Skeletal muscle cell (primary cell): ENCODE data around the gene CLSTN3.

Experiments
- DNase-seq: peaks from one replicate; pipeline ENCODE4 v3.0.0-alpha.2; 2010; ENCODE audit warnings: low read depth
- H3K4me3 ChIP-seq: 2 replicates; pipeline ENCODE4 v1.5.1; 2011; ENCODE audit warnings: low read depth, mild to moderate bottlenecking, control low read depth, low read length, moderate library complexity

The CLSTN3 gene

GRCh38 chr12:7143564-7143963 lies 13.4 kb downstream of the CLSTN3 start:
- no peak overlapping the region for H3K4me3 ChIP-seq
- DNase-seq = no peak

- DNase-seq = no peak
- H3K4me3 ChIP-seq = no peak overlapping the region
Measured at GRCh38 chr12:7144414-7145120, 14.4 kb downstream of the CLSTN3 start.

- no peak overlapping the region for H3K4me3 ChIP-seq
- no peak for DNase-seq
Measured at GRCh38 chr12:7145671-7146070, 15.5 kb downstream of the CLSTN3 start.

DNA sequence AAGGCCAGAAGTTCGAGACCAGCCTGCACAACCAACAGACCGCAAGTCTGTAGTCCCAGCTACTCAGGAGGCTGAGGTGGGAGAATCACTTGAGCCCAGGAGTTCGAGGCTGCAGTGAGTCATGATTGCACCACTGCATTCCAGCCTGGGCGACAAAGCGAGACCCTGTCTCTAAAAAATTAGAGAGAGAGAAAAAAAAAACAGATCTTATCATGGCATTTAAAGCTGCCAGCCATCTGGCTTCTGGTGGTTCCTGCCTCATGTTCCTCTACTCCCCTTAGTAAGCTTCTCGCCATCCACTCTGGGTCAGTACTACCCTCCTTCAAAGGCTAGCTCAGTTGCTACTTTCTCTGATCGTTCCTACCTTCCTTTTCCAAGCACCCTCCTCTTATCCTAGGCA lies 16.1 kb downstream of the CLSTN3 start:
- no peak for DNase-seq
- H3K4me3 ChIP-seq = no peak overlapping the region

GRCh38 chr12:7146906-7147305 lies 16.7 kb downstream of the CLSTN3 start:
- no peak for DNase-seq
- H3K4me3 ChIP-seq = no peak overlapping the region

- DNase-seq = no peak
- H3K4me3 ChIP-seq = no peak overlapping the region
Measured at GRCh38 chr12:7150356-7150755, 20.2 kb downstream of the CLSTN3 start.

DNA sequence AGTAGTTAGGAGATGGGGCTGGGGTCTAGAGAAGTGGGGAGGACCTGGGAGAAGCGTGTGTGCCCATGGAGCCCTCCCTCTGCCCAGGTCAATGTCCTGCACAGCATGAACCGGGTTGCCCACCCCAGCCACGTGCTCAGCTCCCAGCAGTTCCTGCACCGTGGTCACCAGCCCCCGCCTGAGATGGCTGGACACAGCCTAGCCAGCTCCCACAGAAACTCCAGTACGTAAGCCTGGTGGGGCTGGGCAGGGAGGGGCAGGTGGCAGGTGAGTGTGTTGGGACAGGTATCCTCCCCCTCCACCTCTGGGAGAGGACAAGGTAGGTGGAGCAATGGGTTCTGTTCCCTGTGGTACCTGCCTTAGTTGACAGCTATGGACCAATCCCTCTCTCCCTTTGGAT lies 20.7 kb downstream of the CLSTN3 start:
- no peak for DNase-seq
- H3K4me3 ChIP-seq = no peak overlapping the region

DNA sequence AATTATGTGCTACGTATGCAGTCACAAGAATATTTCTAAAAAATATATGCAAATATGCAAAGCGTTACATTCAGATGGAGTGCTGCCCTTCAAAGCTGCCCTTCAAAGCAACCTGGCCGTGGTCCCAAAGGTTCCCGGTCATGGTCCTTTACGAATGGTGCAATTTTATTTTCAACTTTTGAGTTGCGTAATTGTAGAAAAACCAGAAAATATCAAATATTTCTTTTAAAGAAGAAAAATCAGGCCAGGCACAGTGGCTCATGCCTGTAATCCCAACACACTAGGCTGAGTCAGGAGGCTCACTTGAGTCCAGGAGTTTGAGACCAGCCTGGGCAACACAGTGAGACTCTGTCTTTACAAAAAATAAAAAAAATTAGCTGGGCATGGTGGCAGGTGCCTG lies 21.4 kb downstream of the CLSTN3 start:
- no peak for DNase-seq

GRCh38 chr12:7152818-7153217 lies 22.6 kb downstream of the CLSTN3 start:
- no peak overlapping the region for H3K4me3 ChIP-seq
- no peak for DNase-seq

More for the DNA sequence above, 21.4 kb downstream of the CLSTN3 start:
- no peak overlapping the region for H3K4me3 ChIP-seq

- H3K4me3 ChIP-seq = no peak overlapping the region
- no peak for DNase-seq
Measured at GRCh38 chr12:7154042-7154441, 23.9 kb downstream of the CLSTN3 start.

GRCh38 chr12:7154901-7155470 lies 24.8 kb downstream of the CLSTN3 start:
- no peak for DNase-seq

DNA sequence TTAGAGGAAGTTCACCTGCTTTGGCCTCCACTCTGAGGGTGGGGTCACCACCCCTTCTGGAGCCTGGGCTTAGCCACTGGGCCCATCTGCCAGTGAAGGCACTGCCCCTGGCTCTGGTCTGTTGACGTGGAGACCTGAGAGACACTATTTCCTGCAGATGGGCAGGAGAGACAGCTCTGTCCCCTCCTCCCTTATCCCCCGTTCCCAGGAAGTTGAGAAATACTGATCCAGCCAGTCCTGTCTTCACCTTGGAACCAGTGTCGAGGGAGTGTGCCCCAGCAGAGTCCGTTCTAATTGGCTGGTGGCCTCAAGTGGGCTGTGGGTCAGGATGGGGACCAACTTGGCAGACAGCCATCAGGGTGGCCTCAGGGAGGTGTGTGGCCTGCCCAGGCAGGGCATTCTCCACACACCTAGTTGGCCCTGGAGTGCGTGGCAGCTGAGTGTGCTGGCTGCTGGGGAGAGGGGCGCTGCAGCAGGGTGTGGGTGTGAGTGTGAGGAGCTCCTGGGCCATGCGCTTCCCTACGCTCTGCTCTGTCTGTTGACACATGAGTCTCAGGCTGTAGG lies 25.4 kb downstream of the CLSTN3 start:
- no peak for DNase-seq

More at GRCh38 chr12:7154901-7155470, 24.8 kb downstream of the CLSTN3 start:
- no peak overlapping the region for H3K4me3 ChIP-seq

GRCh38 chr12:7156259-7157197 lies 26.4 kb downstream of the CLSTN3 start:
- no peak for DNase-seq

More for the DNA sequence above, 25.4 kb downstream of the CLSTN3 start:
- no peak overlapping the region for H3K4me3 ChIP-seq

GRCh38 chr12:7157391-7157790 lies 27.2 kb downstream of the CLSTN3 start:
- H3K4me3 ChIP-seq = no peak overlapping the region
- DNase-seq = no peak

More at GRCh38 chr12:7156259-7157197, 26.4 kb downstream of the CLSTN3 start:
- no peak overlapping the region for H3K4me3 ChIP-seq

DNA sequence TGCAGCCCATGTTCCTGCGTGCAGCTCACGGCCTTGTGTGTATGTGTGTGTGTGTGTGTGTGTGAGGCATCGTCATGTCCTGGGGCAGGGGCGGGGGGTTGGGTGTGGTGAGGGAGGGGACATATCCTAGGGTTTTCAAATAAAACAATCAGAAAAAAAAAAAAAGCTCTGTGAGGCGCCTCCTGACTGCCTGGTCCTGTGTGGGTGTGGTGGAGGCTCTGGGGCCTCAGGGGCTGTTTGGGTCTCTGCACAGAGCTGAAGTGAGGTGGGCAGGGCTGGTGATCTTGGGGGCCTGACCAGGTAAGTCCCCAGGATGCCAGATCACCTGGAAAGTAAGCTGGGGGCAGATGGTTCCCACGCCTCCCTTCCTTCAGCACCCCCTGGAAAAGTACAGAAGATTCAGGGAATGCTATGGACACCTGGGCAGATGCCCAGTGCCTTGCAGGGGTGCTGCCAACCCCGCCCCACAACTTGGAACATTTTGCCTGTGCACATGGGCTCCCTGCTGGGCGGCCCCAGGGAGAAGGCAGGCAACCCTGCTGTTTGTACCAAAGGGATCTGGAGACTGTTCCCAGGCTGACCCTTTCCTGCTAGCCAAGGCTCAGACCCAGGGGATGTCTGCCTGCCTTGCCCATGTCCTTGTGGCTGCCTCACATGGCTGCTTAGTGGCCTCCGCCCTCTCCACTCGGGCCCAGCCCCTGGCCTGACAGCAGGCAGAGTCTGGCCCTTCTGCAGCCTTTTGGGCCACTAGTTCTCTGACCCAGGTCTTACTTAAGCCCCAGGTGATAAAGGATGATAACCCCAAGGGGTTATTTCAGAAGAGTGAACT lies 28.8 kb downstream of the CLSTN3 start:
- no peak for DNase-seq

GRCh38 chr12:7160183-7160582 lies 30.0 kb downstream of the CLSTN3 start:
- H3K4me3 ChIP-seq = no peak overlapping the region
- DNase-seq = no peak

More for the DNA sequence above, 28.8 kb downstream of the CLSTN3 start:
- H3K4me3 ChIP-seq = no peak overlapping the region

DNA sequence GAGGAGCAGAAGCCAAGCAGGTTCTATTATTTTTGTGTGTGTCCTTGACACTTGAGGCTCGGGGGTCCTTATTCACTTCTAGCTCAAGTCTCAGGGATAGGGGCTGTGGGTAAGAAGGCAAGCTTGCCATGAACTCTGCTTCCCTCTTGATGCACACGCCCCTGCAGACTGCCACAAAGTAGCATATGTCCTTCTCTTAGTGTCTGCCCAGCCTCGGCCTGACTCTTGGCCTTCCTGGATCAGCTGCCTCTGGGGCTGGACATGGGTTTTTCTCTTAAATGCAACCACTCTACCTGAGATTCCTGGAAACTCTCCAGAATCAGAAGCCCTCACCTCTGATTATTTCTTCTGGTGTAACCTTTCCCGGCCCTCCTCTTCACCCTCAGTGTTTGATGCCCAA lies 31.2 kb downstream of the CLSTN3 start:
- H3K4me3 ChIP-seq = no peak overlapping the region
- no peak for DNase-seq

DNA sequence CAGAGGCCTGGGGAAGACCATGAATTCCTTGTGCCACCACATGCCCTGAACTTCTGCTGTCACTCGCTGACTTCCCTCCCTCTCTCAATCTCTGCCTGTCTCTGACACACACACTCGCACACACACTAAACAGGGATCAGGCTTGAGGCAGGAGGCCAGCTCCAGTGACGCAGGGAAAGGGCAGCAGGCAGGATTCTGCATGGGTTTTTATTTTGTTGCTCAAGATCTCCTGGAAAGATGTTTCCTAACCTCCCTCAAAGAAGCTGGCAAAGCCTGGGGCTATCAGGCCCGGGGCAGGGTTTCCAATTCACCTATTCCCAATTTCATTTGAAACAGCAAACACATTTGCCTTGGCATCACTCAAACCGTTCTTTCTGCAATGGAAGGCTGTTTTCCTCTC lies 31.6 kb downstream of the CLSTN3 start:
- no peak for DNase-seq
- no peak overlapping the region for H3K4me3 ChIP-seq

- no peak for DNase-seq
- no peak overlapping the region for H3K4me3 ChIP-seq
Measured at GRCh38 chr12:7162691-7163114, 32.5 kb downstream of the CLSTN3 start.
